Effector CD8-positive, alpha-beta T cell (primary cell): ENCODE data around the gene HSP90AA1.
A peak's percentile ranks its signal among the peaks of the same experiment; 100 is the strongest.
"Not testable (repeated sequence)": the region's sequence is repeated elsewhere in the genome, so short reads cannot be mapped to it uniquely, and the experiment has no call there.

ENCODE experiments used
- DNase-seq: peaks from one replicate; lab custom pipeline; 2025; lab: John Stamatoyannopoulos, UW
- total RNA-seq, 4 experiments: gene quantifications; one replicate each; lab custom pipeline; 2026; lab: John Stamatoyannopoulos, UW

The HSP90AA1 gene
- total RNA-seq = 445 to 751 (median 542) reads per million in 4 experiments

DNA sequence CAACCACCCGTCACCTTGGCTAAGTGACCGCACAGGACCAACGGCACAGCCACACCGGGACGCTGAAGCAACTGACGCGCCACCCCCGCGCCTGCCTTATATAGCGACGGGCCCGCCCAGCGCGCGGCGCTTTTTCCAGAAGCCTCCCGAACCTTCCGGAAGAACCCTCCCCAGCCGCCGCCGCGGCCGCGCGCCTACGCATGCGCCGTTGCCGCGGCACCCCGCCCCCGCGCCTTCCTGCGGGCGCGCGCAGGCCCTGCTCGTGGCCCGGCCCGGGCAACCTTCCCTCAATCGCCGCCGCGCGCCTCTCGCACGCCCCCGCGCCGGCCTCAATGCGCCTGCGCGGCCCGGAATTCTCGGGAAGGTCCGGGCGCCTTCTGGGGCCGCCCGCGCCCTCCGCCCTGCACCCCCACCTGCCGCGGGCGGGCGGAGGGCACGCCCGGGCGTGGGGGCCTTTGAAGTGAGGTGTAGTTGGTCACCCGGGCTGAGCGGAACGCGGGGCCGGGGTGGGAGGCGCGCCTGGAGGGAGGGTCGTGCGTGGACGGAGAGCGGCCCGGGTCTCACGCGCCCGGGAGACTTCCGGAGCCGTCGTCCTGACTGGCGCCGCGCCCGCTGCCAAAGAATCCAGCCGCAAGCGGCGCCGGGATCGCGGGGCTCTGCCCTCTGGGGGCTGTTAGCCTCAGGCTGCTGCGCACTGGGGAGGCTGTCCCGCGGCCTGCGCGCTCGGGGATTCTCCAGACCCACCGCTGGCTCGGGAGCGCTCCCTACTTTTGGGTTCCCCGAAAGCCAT, at the start of gene HSP90AA1:
HSP90AA1 (minus strand) TSS at position 73 of the 790 bp plus-strand sequence. CDS start 666 bp downstream, outside the sequence.
- peak; percentile 91 for DNase-seq

DNA sequence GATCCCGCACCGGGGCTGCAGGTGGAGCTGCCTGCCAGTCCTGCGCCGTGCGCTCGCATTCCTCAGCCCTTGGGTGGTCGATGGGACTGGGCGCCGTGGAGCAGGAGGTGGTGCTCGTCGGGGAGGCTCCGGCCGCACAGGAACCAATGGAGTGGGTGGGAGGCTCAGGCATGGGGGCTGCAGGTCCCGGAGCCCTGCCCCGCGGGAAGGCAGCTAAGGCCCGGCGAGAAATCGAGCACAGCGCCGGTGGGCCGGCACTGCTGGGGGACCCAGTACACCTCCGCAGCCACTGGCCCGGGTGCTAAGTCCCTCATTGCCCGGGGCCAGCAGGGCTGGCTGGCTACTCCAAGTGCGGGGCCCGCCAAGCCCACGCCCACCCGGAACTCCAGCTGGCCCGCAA, 48.6 kb upstream of the HSP90AA1 start:
- DNase-seq = not testable (repeated sequence)

DNA sequence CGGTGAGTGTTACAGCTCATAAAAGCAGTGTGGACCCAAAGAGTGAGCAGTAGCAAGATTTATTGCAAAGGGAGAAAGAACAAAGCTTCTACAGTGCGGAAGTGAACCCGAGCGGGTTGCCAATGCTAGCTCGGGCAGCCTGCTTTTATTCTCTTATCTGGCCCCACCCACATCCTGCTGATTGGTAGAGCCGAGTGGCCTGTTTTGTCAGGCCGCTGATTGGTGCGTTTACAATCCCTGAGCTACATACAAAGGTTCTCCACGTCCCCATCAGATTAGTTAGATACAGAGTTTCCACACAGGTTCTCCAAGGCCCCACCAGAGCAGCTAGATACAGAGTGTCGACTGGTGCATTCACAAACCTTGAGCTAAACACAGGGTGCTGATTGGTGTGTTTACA, 47.9 kb upstream of the HSP90AA1 start:
- DNase-seq = not testable (repeated sequence)

- DNase-seq = not testable (repeated sequence)
Measured at GRCh38 chr14:102134021-102134420, 47.2 kb upstream of the HSP90AA1 start.

- DNase-seq = no peak
Measured at GRCh38 chr14:102131741-102132140, 44.9 kb upstream of the HSP90AA1 start.

DNA sequence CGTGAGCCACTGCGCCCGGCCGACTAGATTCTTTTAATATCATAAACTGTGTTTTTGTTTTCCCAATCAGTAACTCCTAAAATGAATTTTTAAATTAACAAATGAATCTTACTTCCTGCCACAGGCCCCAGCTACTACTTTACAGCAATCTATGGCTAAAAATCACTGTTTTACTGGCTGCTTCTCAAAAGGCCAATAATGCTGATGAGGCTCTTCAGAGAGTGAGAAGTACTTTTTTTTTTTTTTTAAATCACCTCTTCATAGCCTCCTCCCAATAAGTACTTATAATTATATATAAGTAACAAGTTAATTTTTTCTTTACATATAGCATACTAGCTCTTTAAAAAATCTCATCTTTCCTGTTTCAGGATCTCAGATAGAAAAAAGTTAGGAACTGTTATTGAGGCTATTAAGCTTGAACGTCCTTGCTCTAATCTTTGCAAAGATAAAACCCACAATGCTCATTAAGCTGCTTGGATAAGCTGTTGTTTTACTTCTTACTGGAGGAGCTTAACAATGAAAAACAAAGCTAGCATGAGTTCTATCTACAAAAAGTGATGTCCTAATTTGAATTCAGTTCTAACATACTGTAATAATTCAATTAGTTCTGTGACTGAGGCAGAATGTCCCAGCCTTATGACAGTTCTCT, 40.1 kb upstream of the HSP90AA1 start:
- DNase-seq = no peak

- DNase-seq = no peak
Measured at GRCh38 chr14:102125546-102125945, 38.7 kb upstream of the HSP90AA1 start.

DNA sequence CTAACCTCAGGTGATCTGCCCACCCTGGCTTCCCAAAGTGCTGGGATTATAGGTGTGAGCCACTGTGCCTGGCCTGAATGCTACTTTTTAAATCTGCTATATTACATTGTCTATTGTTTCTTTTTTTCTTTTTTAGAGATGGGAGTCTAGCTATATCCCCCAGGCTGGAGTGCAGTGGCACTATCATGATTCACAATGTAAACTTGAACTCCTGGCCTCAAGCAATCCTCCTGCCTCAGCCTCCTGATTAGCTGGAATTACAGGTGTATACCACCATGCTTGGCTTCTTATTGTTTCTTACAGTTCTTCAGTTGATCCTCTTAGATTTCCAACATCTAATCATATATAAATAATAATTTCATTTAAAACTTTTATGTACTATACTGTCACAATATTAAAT, 37.6 kb upstream of the HSP90AA1 start:
- no peak for DNase-seq

DNA sequence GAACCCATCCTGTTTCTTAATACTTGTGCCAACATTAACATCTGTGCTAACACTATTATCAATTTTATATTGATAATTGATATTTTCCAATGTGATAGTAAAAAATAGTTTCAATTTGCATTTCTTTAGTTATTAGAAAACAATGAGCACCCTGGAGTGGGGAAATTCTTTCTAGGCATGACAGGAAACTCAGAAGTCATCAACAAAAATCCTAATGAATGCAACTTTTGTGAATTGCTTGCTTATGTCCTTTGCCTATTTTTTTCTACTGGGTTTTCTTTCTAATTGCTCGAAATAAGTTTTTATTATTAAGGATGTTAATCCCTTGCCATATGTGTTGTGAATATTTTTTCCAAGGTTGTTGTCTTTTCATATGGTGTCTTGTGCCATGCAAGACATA, 34.7 kb upstream of the HSP90AA1 start:
- DNase-seq = no peak

DNA sequence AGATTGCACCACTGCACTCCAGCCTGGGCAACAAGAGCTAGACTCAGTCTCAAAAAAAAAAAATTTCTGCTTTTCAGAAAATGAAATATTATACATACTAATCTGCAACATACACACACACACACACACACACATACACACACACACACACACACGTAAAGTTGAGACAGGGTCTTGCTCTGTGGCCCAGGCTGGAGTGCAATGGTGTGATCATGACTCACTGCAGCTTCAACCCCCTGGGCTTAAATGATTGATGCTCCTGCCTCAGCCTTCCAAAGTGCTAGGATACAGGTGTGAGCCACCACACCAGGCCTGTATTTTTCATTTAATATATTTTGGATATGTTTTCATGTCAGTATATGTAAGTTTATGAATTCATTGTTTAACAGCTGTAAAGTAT, 34.0 kb upstream of the HSP90AA1 start:
- no peak for DNase-seq

- no peak for DNase-seq
Measured at GRCh38 chr14:102117852-102118251, 31.0 kb upstream of the HSP90AA1 start.

DNA sequence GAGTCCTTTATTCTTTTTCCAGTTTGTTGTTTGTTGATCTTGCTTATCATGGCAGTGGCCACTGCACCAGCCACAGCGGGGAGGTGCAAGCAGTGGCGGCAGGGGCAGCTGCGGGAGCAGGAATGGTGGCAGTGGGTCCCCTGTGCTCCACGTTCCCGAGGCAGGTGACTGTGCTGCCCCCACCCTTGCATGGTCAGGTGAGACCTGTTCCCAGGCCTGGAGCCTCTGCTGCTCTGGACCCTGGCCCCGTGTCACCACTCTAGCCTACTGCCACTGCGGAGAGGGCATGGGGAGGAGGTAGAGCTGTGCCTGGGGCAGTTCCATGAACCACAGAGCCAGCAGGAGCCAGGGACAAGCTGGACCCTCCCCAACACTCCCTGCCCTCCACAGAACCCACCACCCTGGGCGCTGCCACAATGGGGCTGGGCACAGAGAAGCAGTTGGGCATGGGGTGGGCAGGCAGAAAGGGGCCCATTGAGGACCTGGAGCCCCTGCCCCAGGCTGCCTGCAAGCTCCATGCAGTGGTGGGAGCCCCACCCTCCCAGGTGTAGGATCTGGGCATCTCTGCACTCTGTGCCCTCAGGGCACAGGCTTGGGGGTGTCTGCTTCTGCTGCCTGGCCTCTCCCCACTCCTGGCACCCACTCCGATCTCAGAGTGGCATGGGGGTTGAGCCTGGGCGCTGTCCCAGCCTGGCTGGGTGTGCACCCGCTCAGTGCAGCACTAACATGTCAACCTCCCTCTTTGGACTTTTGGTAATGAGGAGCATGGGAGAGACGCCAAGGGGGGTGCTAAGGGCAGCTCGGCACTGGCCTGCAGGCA, 29.7 kb upstream of the HSP90AA1 start:
- no peak for DNase-seq

GRCh38 chr14:102111101-102111500, 24.3 kb upstream of the HSP90AA1 start:
- DNase-seq = no peak

DNA sequence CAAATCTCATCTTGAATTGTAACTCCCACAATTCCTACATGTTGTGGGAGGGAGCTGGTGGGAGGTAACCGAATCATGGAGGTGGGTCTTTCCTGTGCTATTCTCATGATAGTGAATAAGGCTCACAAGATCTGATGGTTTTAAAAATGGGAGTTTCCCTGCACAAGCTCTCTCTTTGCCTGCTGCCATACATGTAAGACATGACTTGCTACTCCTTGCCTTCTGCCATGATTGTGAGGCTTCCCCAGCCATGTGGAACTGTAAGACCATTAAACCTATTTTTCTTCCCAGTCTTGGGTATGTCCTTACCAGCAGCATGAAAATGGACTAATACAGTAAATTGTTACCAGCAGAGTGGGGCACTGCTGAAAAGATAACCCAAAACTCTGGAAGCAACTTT, 22.5 kb upstream of the HSP90AA1 start:
- not testable (repeated sequence) for DNase-seq

GRCh38 chr14:102105369-102105768, 18.5 kb upstream of the HSP90AA1 start:
- DNase-seq = no peak

GRCh38 chr14:102103062-102103695, 16.3 kb upstream of the HSP90AA1 start:
- DNase-seq = no peak

GRCh38 chr14:102097441-102098135, 10.7 kb upstream of the HSP90AA1 start:
- DNase-seq = no peak

DNA sequence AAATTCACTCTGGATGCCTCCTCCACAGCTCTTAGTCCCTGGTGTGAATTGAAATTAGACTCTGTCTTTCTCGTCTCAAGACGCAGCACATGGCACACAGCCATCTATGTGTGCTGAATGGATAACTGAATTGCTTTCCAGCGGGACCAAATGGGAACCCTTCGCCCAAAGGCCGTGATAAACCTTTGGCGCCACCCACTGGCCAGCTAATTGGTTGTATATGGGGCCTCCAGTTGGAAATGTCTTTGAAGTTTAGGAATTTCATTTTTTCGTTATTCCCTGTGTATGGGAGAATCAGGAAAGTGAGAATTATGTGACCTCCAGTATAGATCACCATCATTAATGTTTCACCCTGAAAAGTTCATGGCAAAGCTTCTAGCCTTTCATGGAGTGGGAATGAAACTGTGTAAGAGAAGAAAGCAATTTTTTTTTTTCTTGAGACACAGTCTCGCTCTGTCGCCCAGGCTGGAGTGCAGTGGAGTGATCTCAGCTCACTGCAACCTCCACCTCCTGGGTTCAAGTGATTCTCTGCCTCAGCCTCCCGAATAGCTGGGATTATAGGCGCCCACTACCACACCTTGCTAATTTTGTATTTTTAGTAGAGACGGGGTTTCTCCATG, 9.8 kb upstream of the HSP90AA1 start:
- peak; percentile 63 for DNase-seq

- DNase-seq = no peak
Measured at GRCh38 chr14:102095871-102096568, 9.2 kb upstream of the HSP90AA1 start.

GRCh38 chr14:102095231-102095870, 8.5 kb upstream of the HSP90AA1 start:
- no peak for DNase-seq
